ENCODE results near the gene SYTL3. TPM values are rescaled to one million over a fixed set of nuclear protein-coding genes. Genes with fewer than 3 reads are reported as not detected.
A peak's percentile ranks its signal among the peaks of the same experiment; 100 is the strongest.

The SYTL3 gene
- total RNA-seq, 1 experiment from 2014 or later, result 0.09 TPM

GRCh38 chr6:158797331-158798310 is 147.8 kb downstream of the SYTL3 start:
- Histone ChIP-seq H4K20me1 (ENCODE audit: control insufficient read depth, insufficient read depth, insufficient read length) (no peaks in the 10 kb centered on the region), H2BK5ac (ENCODE audit: insufficient read length, low read length) (no peak overlapping the region), H2BK15ac (ENCODE audit: low read depth, low read length) (no peak overlapping the region), H2BK12ac (ENCODE audit: insufficient read length, low read depth, low read length) (no peak overlapping the region), H2AK5ac (ENCODE audit: insufficient read length, low read length) (no peak overlapping the region), H4K91ac (ENCODE audit: insufficient read length, low read depth, low read length) (no peak overlapping the region), H2BK20ac (ENCODE audit: low read depth, low read length, poor library complexity, severe bottlenecking) (no peak overlapping the region), H3K9me3 (ENCODE audit: control insufficient read depth, low read depth, low read length) (no peaks in the 10 kb centered on the region), H3K79me1 (ENCODE audit: insufficient read depth, low read depth, low read length, poor library complexity, severe bottlenecking) (no peaks in the 10 kb centered on the region), H3K56ac (ENCODE audit: insufficient read length, low read depth, low read length) (no peak overlapping the region), H2BK120ac (ENCODE audit: low read depth, low read length, poor library complexity, severe bottlenecking) (no peak overlapping the region), H3K27me3 (ENCODE audit: insufficient read depth, low read length) (no peaks in the 10 kb centered on the region), H4K8ac (replicated peaks; ENCODE audit: insufficient read length, low read depth, low read length) (no peak overlapping the region), H3K18ac (ENCODE audit: insufficient read length, low read depth, low read length) (no peak overlapping the region), H3K9ac (ENCODE audit: extremely low read depth, insufficient read length, low read length) (no peak overlapping the region), H2AFZ (ENCODE audit: low read length) (no peak overlapping the region), H3K4ac (ENCODE audit: low read depth, low read length) (no peak overlapping the region), H3T11ph (ENCODE audit: low read length) (no peak overlapping the region), H3K23ac (ENCODE audit: insufficient read length, low read depth, low read length) (no peak overlapping the region), H3K27ac (ENCODE audit: insufficient read length, low read depth, low read length) (no peak overlapping the region), H3K79me2 (ENCODE audit: insufficient read depth, low read length) (peaks cover 78% of the 10 kb centered on the region), H3K23me2 (ENCODE audit: insufficient read length, low read depth, low read length, poor library complexity, severe bottlenecking) (no peaks in the 10 kb centered on the region), H3K4me1 (ENCODE audit: insufficient read depth, low read length) (peaks cover 9% of the 10 kb centered on the region; the same call in 1 of the 2 replicates), H3K14ac (ENCODE audit: insufficient read depth, low read length) (no peak overlapping the region), H3K4me2 (ENCODE audit: insufficient read depth, insufficient read length, low read length) (no peak overlapping the region), H4K5ac (ENCODE audit: insufficient read length, low read depth, low read length) (no peak overlapping the region)
- no peaks in the 10 kb centered on the region for H3K9me3 Mint-ChIP-seq
- no peaks in the 10 kb centered on the region for H3K27me3 Mint-ChIP-seq (ENCODE audit: low read depth)
- TF ChIP-seq CTCF (conservative IDR thresholded peaks at IDR 0.05), result no peak
- H3K4me3 Mint-ChIP-seq, result no peak overlapping the region
- peaks cover 4 to 39% (median 17%) of the 10 kb centered on the region in 3 experiments; a peak in 6 of 7 replicates for H3K36me3 Mint-ChIP-seq (ENCODE audit: insufficient read depth in 1 of 3, low read depth in 3 of 3)
- WGBS (ENCODE audit: extremely low coverage, insufficient read length, low lambda C conversion rate), result no CpG with 5 or more reads among the region's 3 CpGs
- no peak for DNase-seq
- peak overlapping the region in 1 of 3 experiments; percentile 33; a peak in 1 of 7 replicates for H3K27ac Mint-ChIP-seq
- H3K4me1 Mint-ChIP-seq, result peaks cover 59 to 64% of the 10 kb centered on the region in 2 experiments

Data from H9 (cell line).